T-helper 2 cell treated with Interferon-gamma antibody and Interleukin-4, amounts not matched to agents 5 μg/mL and 100 μg/mL, for 36 hours (primary cell): ENCODE data around the gene PSG7.
"Not testable (repeated sequence)": the region's sequence is repeated elsewhere in the genome, so short reads cannot be mapped to it uniquely, and the experiment has no call there.

Experiments used
- DNase-seq: peaks from one replicate; pipeline ENCODE4 v3.0.0; 2021; ENCODE audit warnings: low spot score
- H3K27ac Mint-ChIP-seq: one replicate; pipeline ENCODE4 v1.8.0; 2021; ENCODE audit warnings: mild to moderate bottlenecking, mixed read lengths
- H3K27me3 Mint-ChIP-seq: one replicate; pipeline ENCODE4 v1.8.0; 2021; ENCODE audit warnings: low read depth, mixed read lengths
- H3K36me3 Mint-ChIP-seq: one replicate; pipeline ENCODE4 v1.8.0; 2021; ENCODE audit warnings: low read depth, mixed read lengths
- H3K4me1 Mint-ChIP-seq: one replicate; pipeline ENCODE4 v1.8.0; 2021; ENCODE audit warnings: low read depth, mixed read lengths
- H3K4me3 Mint-ChIP-seq: one replicate; pipeline ENCODE4 v1.8.0; 2022; ENCODE audit warnings: mild to moderate bottlenecking, moderate library complexity, mixed read lengths
- H3K9me3 Mint-ChIP-seq: one replicate; pipeline ENCODE4 v1.8.0; 2021; ENCODE audit warnings: mixed read lengths

PSG7 gene

GRCh38 chr19:42898656-42899055, 38.4 kb downstream of the PSG7 start:
- not testable (repeated sequence) for H3K27ac Mint-ChIP-seq, H3K36me3 Mint-ChIP-seq, H3K27me3 Mint-ChIP-seq, H3K4me3 Mint-ChIP-seq, DNase-seq, H3K4me1 Mint-ChIP-seq, H3K9me3 Mint-ChIP-seq

DNA sequence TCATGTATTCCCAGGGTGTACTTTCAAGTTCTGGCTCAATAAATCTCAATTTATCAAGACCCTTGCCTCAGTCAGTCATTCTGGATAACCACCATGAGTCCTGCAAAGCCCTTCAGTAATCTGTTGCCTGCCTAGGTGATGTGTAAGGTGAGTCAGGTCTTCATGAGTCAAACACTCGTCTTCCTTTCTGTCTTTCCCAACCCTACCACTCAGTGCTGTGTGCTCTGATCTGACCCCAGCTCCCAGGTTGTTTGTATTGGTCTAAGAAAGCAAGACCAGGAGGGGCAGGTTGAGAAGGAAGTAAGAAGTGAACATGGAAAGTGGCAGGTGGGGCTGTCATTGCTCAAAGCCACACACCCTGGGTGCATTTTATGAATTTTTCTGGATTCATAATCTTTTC, 39.3 kb downstream of the PSG7 start:
- H3K27ac Mint-ChIP-seq, H3K36me3 Mint-ChIP-seq, DNase-seq, H3K9me3 Mint-ChIP-seq, H3K4me1 Mint-ChIP-seq, H3K4me3 Mint-ChIP-seq, H3K27me3 Mint-ChIP-seq: not testable (repeated sequence)

GRCh38 chr19:42890446-42890845, 46.6 kb downstream of the PSG7 start:
- H3K27me3 Mint-ChIP-seq, H3K9me3 Mint-ChIP-seq, H3K27ac Mint-ChIP-seq, H3K36me3 Mint-ChIP-seq, H3K4me3 Mint-ChIP-seq, DNase-seq, H3K4me1 Mint-ChIP-seq: not testable (repeated sequence)

GRCh38 chr19:42887876-42888445, 49.0 kb downstream of the PSG7 start:
- H3K4me1 Mint-ChIP-seq, H3K36me3 Mint-ChIP-seq, H3K27me3 Mint-ChIP-seq, H3K27ac Mint-ChIP-seq, DNase-seq, H3K9me3 Mint-ChIP-seq, H3K4me3 Mint-ChIP-seq: not testable (repeated sequence)

DNA sequence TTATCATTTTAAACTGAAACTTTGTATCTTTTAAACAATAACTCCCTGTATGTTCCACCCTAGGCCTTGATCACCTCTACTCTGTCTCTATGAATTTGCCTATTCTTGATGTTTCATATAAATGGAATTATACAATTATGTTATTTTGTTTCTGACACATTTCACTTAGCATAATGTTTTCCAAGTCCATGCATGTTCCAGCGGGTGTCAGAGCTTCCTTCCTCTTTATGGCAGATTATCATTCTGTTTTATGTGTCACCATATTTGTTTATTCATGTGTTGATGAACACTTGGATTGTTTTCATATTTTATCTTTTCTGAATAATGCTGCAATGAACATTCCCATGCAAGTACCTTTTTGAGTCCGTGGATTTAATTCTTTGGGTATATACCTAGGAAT, 54.3 kb downstream of the PSG7 start:
- not testable (repeated sequence) for H3K4me1 Mint-ChIP-seq, H3K9me3 Mint-ChIP-seq, H3K36me3 Mint-ChIP-seq, H3K4me3 Mint-ChIP-seq, H3K27ac Mint-ChIP-seq, DNase-seq, H3K27me3 Mint-ChIP-seq

GRCh38 chr19:42882010-42882409, 55.0 kb downstream of the PSG7 start:
- not testable (repeated sequence) for DNase-seq, H3K4me3 Mint-ChIP-seq, H3K9me3 Mint-ChIP-seq, H3K27me3 Mint-ChIP-seq, H3K4me1 Mint-ChIP-seq, H3K27ac Mint-ChIP-seq, H3K36me3 Mint-ChIP-seq

DNA sequence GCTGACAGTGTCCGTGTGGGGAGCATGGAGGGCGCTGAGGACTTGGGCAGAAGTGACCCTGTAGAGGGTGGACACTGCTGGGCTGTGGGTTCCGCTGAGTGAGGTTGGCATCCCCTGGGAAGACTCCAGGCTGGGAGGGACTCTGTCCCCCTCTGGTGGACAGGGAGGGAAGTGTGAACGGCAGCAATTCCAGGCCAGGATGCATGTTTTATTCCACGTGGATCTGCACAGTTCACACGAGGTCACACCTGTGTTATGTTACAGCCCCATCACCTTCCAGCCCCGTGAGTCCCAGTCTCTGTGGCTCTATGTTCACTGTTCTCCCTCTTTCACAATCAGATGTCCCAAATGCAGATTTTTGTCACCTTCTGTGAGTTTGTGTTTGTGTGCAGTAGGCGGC, 55.7 kb downstream of the PSG7 start:
- H3K4me3 Mint-ChIP-seq, H3K9me3 Mint-ChIP-seq: not testable (repeated sequence)

DNA sequence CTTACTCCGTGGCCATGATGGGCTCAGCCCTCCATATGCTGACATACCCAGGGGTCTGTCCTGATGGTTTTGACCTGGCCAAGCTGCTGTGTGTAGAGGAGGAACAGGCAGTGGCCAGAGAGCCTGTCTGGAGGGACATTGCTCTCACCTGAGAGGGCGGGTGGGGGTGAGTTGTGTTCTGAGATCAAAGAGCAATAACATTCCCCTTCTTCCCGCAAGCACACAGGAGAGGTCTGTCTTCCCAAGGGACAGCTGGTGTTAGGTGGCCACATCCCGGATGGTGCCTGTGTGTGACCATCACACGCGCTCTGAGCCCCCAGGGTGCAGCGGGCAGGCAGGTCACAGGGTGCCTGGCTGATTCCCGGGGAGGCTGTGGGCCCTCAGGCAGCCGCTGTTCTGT, 56.4 kb downstream of the PSG7 start:
- not testable (repeated sequence) for DNase-seq, H3K27me3 Mint-ChIP-seq, H3K4me3 Mint-ChIP-seq, H3K27ac Mint-ChIP-seq, H3K9me3 Mint-ChIP-seq, H3K4me1 Mint-ChIP-seq, H3K36me3 Mint-ChIP-seq

More for the DNA sequence above, 55.7 kb downstream of the PSG7 start:
- not testable (repeated sequence) for H3K36me3 Mint-ChIP-seq, H3K27ac Mint-ChIP-seq, H3K4me1 Mint-ChIP-seq, H3K27me3 Mint-ChIP-seq, DNase-seq

- no peak for DNase-seq
- H3K36me3 Mint-ChIP-seq, result no peaks in the 10 kb centered on the region
- H3K27me3 Mint-ChIP-seq, result no peaks in the 10 kb centered on the region
- no peaks in the 10 kb centered on the region for H3K9me3 Mint-ChIP-seq
- H3K27ac Mint-ChIP-seq, result no peak within 1 kb of the TSS
- no peaks in the 10 kb centered on the region for H3K4me1 Mint-ChIP-seq
- H3K4me3 Mint-ChIP-seq, result no peak within 1 kb of the TSS
Measured at GRCh38 chr19:42879613-42880012, 57.4 kb downstream of the PSG7 start, which contains the start of gene PSG1. TSS of gene PSG1 (minus strand) at chr19:42879713. CDS start at chr19:42879581, 132 bp downstream.

GRCh38 chr19:42876596-42876995, 60.4 kb downstream of the PSG7 start:
- H3K27me3 Mint-ChIP-seq, DNase-seq, H3K4me3 Mint-ChIP-seq, H3K4me1 Mint-ChIP-seq, H3K27ac Mint-ChIP-seq, H3K9me3 Mint-ChIP-seq, H3K36me3 Mint-ChIP-seq: not testable (repeated sequence)

DNA sequence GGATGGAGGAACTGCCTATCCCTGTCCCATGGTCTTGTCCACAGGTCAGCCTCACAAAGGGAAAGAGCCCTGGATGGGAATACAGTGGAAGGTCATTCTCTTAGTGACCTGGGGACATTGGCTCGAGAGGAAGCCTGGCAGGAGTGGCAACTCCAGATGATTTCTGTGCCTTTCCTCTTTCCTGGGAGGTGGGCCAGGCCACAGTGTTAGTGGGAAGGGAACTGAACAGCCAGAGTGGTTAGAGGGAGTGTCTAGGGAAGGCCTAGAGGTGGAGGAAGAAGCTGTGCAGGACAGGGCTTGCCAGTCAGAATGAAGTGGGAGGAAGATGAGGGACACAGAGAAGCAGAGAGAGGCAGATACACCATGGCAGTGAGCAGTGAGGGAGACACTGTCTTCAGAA, 61.1 kb downstream of the PSG7 start:
- not testable (repeated sequence) for H3K4me3 Mint-ChIP-seq, H3K4me1 Mint-ChIP-seq, H3K36me3 Mint-ChIP-seq, H3K27me3 Mint-ChIP-seq, H3K9me3 Mint-ChIP-seq, H3K27ac Mint-ChIP-seq, DNase-seq

- not testable (repeated sequence) for H3K4me1 Mint-ChIP-seq, H3K9me3 Mint-ChIP-seq, H3K4me3 Mint-ChIP-seq, H3K36me3 Mint-ChIP-seq, H3K27ac Mint-ChIP-seq, DNase-seq, H3K27me3 Mint-ChIP-seq
Measured at GRCh38 chr19:42874901-42875813, 61.9 kb downstream of the PSG7 start.

- not testable (repeated sequence) for H3K4me1 Mint-ChIP-seq, H3K4me3 Mint-ChIP-seq, H3K27me3 Mint-ChIP-seq, H3K9me3 Mint-ChIP-seq, H3K27ac Mint-ChIP-seq, DNase-seq, H3K36me3 Mint-ChIP-seq
Measured at GRCh38 chr19:42874136-42874535, 62.9 kb downstream of the PSG7 start.
